Neutrophil (primary cell): ENCODE results near the gene KLHL24.
"Not testable (repeated sequence)": the region's sequence is repeated elsewhere in the genome, so short reads cannot be mapped to it uniquely, and the experiment has no call there.

Experiments used
- H3K27ac ChIP-seq: fragments of 200-600 bp; sonication (generic); 2 replicates; pipeline ENCODE4 v1.5.1; 2016; ENCODE audit warnings: mild to moderate bottlenecking, moderate library complexity
- H3K27me3 ChIP-seq: fragments of 200-600 bp; sonication (generic); 2 replicates; pipeline ENCODE4 v1.6.0; 2016; ENCODE audit warnings: mild to moderate bottlenecking
- H3K36me3 ChIP-seq: fragments of 200-600 bp; sonication (generic); 2 replicates; pipeline ENCODE4 v1.5.1; 2017
- H3K4me1 ChIP-seq, 2 experiments: fragments of 200-600 bp in 1 of 2; sonication (generic) in 1 of 2; 1 replicate in 1 of 2; 2 replicates in 1 of 2; pipeline versions ENCODE4 v1.5.1 to v1.6.1; 2013 to 2016; ENCODE audit warnings: low read depth in 1 of 2, low read length in 1 of 2, mild to moderate bottlenecking in 1 of 2, moderate library complexity in 1 of 2; ENCODE audit not compliant: control insufficient read depth in 1 of 2, insufficient read depth in 1 of 2
- H3K4me3 ChIP-seq, 2 experiments: fragments of 200-600 bp in 1 of 2; sonication (generic) in 1 of 2; 1 replicate in 1 of 2; 2 replicates in 1 of 2; pipeline ENCODE4 v1.5.1; 2013 to 2016; ENCODE audit warnings: low read depth in 1 of 2, low read length in 1 of 2, mild to moderate bottlenecking in 1 of 2, moderate library complexity in 1 of 2
- H3K9me3 ChIP-seq: fragments of 200-600 bp; sonication (generic); 2 replicates; pipeline ENCODE4 v1.5.1; 2016
- CTCF ChIP-seq: fragments of 200-600 bp; sonication (generic); IDR thresholded peaks from 2 replicates; pipeline ENCODE4 v1.5.1; 2016; ENCODE audit warnings: antibody characterized with exemption

KLHL24 gene

GRCh38 chr3:183699238-183699947 lies 64.0 kb downstream of the KLHL24 start:
- H3K27me3 ChIP-seq, result no peaks in the 10 kb centered on the region
- TF ChIP-seq CTCF, result no peak
- no peaks in the 10 kb centered on the region for H3K36me3 ChIP-seq
- H3K4me3 ChIP-seq, result peak overlapping the region; percentile 80 to 88
- H3K4me1 ChIP-seq, result peaks cover 17 to 23% of the 10 kb centered on the region in 2 experiments
- H3K27ac ChIP-seq, result peak overlapping the region; percentile 79
- no peaks in the 10 kb centered on the region for H3K9me3 ChIP-seq

- no peak overlapping the region for H3K4me3 ChIP-seq
- H3K4me1 ChIP-seq, result peaks cover 17 to 23% of the 10 kb centered on the region in 2 experiments
- no peak for TF ChIP-seq CTCF
- H3K36me3 ChIP-seq, result no peaks in the 10 kb centered on the region
- H3K27ac ChIP-seq, result no peak overlapping the region
- H3K27me3 ChIP-seq, result no peaks in the 10 kb centered on the region
- H3K9me3 ChIP-seq, result no peaks in the 10 kb centered on the region
These were observed 66.3 kb downstream of the KLHL24 start for GRCh38 chr3:183701744-183702143.

- not testable (repeated sequence) for H3K27me3 ChIP-seq, H3K9me3 ChIP-seq, H3K27ac ChIP-seq, H3K4me3 ChIP-seq, H3K36me3 ChIP-seq, H3K4me1 ChIP-seq
These were observed 68.5 kb downstream of the KLHL24 start for GRCh38 chr3:183703892-183704291.

- no peak overlapping the region for H3K27ac ChIP-seq
- no peaks in the 10 kb centered on the region for H3K4me1 ChIP-seq
- H3K36me3 ChIP-seq, result peaks cover 3% of the 10 kb centered on the region
- TF ChIP-seq CTCF, result no peak
- no peaks in the 10 kb centered on the region for H3K27me3 ChIP-seq
- H3K9me3 ChIP-seq, result no peaks in the 10 kb centered on the region
- no peak overlapping the region for H3K4me3 ChIP-seq
These were observed 74.8 kb downstream of the KLHL24 start for GRCh38 chr3:183710231-183710630.

GRCh38 chr3:183711516-183711915 lies 76.1 kb downstream of the KLHL24 start:
- no peak overlapping the region for H3K27ac ChIP-seq
- peaks cover 13% of the 10 kb centered on the region for H3K36me3 ChIP-seq
- TF ChIP-seq CTCF, result no peak
- no peaks in the 10 kb centered on the region for H3K27me3 ChIP-seq
- no peaks in the 10 kb centered on the region for H3K4me1 ChIP-seq
- H3K9me3 ChIP-seq, result no peaks in the 10 kb centered on the region
- H3K4me3 ChIP-seq, result no peak overlapping the region

- Histone ChIP-seq H3K36me3 (peaks cover 27% of the 10 kb centered on the region), H3K9me3 (no peaks in the 10 kb centered on the region), H3K27ac (no peak overlapping the region), H3K27me3 (no peaks in the 10 kb centered on the region), H3K4me1 (no peaks in the 10 kb centered on the region), H3K4me3 (no peak overlapping the region)
- TF ChIP-seq CTCF, result no peak
These were observed 79.2 kb downstream of the KLHL24 start for GRCh38 chr3:183714622-183715021.
